OCI-LY7 (cell line): ENCODE measurements around the gene ACAT2. TPM values are rescaled to one million over a fixed set of nuclear protein-coding genes. Genes with fewer than 3 reads are reported as not detected.

Experiments used
- BruUV-seq: library from RNA; stranded (reverse); fragments of 400-500 nt; replicated peaks from 2 replicates; lab custom pipeline; 2021; lab: Mats Ljungman, UMichigan
- CTCF ChIA-PET: fragments of 300-600 bp; sonication (Branson Sonifier 250); formaldehyde crosslinking; loops from one replicate; lab custom pipeline; 2022; ENCODE audit warnings: antibody characterized with exemption; ENCODE audit not compliant: unreplicated experiment; lab: Charles Lee
- POLR2A ChIA-PET: fragments of 300-600 bp; sonication (Branson Sonifier 250); formaldehyde crosslinking; loops from one replicate; lab custom pipeline; 2022; ENCODE audit warnings: antibody characterized with exemption; lab: Charles Lee
- DNase-seq: peaks from one replicate; pipeline ENCODE4 v3.0.0-alpha.2; 2015; ENCODE audit warnings: low spot score
- H2AFZ ChIP-seq: fragments of 200-600 bp; sonication (generic), shearing (Covaris generic); 2 replicates; pipeline ENCODE4 v1.6.1; 2014; ENCODE audit warnings: mild to moderate bottlenecking, antibody characterized with exemption, low read length, moderate library complexity
- H3K27ac ChIP-seq: fragments of 200-600 bp; sonication (generic); 2 replicates; pipeline ENCODE4 v1.5.1; 2014; ENCODE audit warnings: mixed run types, low read depth, mild to moderate bottlenecking, moderate library complexity, low read length, inconsistent platforms; ENCODE audit not compliant: poor library complexity, severe bottlenecking
- H3K36me3 ChIP-seq: fragments of 200-600 bp; sonication (generic); 2 replicates; pipeline ENCODE4 v1.6.1; 2014; ENCODE audit warnings: mild to moderate bottlenecking, antibody characterized with exemption, low read length, moderate library complexity, mixed read lengths; ENCODE audit not compliant: insufficient read depth
- H3K4me1 ChIP-seq: fragments of 200-600 bp; sonication (generic); 2 replicates; pipeline ENCODE4 v1.5.1; 2014; ENCODE audit warnings: mild to moderate bottlenecking, low read length; ENCODE audit not compliant: insufficient read depth, poor library complexity, severe bottlenecking
- H3K4me2 ChIP-seq: fragments of 200-600 bp; sonication (generic); 2 replicates; pipeline ENCODE4 v1.6.1; 2014; ENCODE audit warnings: mild to moderate bottlenecking, low read length
- H3K4me3 ChIP-seq: fragments of 200-600 bp; sonication (generic); 2 replicates; pipeline ENCODE4 v1.5.1; 2014; ENCODE audit warnings: mild to moderate bottlenecking, low read depth, low read length; ENCODE audit not compliant: poor library complexity, severe bottlenecking
- H3K79me2 ChIP-seq: fragments of 200-600 bp; sonication (generic); 2 replicates; pipeline ENCODE4 v1.6.1; 2016; ENCODE audit warnings: low read depth, mild to moderate bottlenecking, low read length, moderate library complexity, mixed read lengths; ENCODE audit not compliant: insufficient read depth
- H3K9me2 ChIP-seq: fragments of 200-600 bp; sonication (generic); 2 replicates; pipeline ENCODE4 v1.6.1; 2016; ENCODE audit warnings: mild to moderate bottlenecking, low read length, mixed read lengths; ENCODE audit not compliant: insufficient read depth
- H3K9me3 ChIP-seq: fragments of 200-600 bp; sonication (generic); 2 replicates; pipeline ENCODE4 v1.6.1; 2014; ENCODE audit warnings: mild to moderate bottlenecking, mixed run types, low read length, mixed read lengths
- H4K20me1 ChIP-seq: fragments of 200-600 bp; sonication (generic); 2 replicates; pipeline ENCODE4 v1.6.1; 2014; ENCODE audit warnings: mild to moderate bottlenecking, antibody characterized with exemption, low read length, moderate library complexity, mixed read lengths; ENCODE audit not compliant: insufficient read depth
- CTCF ChIP-seq: fragments of 200-600 bp; sonication (generic); conservative IDR thresholded peaks from 2 replicates; pipeline ENCODE4 v1.5.1; 2014; ENCODE audit warnings: mild to moderate bottlenecking, antibody characterized with exemption, low read length, moderate library complexity, mixed read lengths
- EZH2phosphoT487 ChIP-seq: fragments of 200-600 bp; sonication (generic); IDR thresholded peaks from 2 replicates; pipeline ENCODE4 v1.6.1; 2018; ENCODE audit warnings: low read depth, borderline replicate concordance, mild to moderate bottlenecking, mixed run types, antibody characterized with exemption, low read length, moderate library complexity, mixed read lengths
- intact Hi-C: fragments of 100-400 bp; cut with micrococcal nuclease; formaldehyde crosslinking; loops from one replicate; pipeline ENCODE4 v1.10.0; 2022; ENCODE audit not compliant: unreplicated experiment
- total RNA-seq, 2 experiments: library from RNA; depleted of rRNA in 1 of 2; stranded (reverse); fragments of >200 nt in 1 of 2; shearing (Covaris generic) in 1 of 2; gene quantifications; 2 replicates each; pipeline ENCODE4 v1.2.3, GENCODE V29; 2014 to 2022

The ACAT2 gene
- total RNA-seq, 2 experiments from 2014 or later = 42.4 to 110 TPM

- Histone ChIP-seq H3K4me3 (no peak overlapping the region), H3K4me1 (peaks cover 10% of the 10 kb centered on the region), H3K9me3 (no peaks in the 10 kb centered on the region), H4K20me1 (no peaks in the 10 kb centered on the region), H2AFZ (no peak overlapping the region), H3K27ac (no peak overlapping the region), H3K4me2 (no peak overlapping the region), H3K9me2 (no peaks in the 10 kb centered on the region), H3K36me3 (no peaks in the 10 kb centered on the region), H3K79me2 (no peaks in the 10 kb centered on the region)
- TF ChIP-seq EZH2phosphoT487 (no peak), CTCF (no peak)
- intact Hi-C loops = no loop called here
- ChIA-PET CTCF (no interaction called here), POLR2A (interaction anchor here (0.6 to 1.6 kb wide), 2 partner anchors 11 to 219 kb away, joined by 3 read pairs; no protein-coding TSS in a partner anchor)
- no TSS peak for BruUV-seq
- no peak for DNase-seq
Measured at GRCh38 chr6:159817951-159818739, 56.3 kb downstream of the ACAT2 start.

GRCh38 chr6:159819098-159819497 lies 57.3 kb downstream of the ACAT2 start:
- H3K27ac ChIP-seq = no peak overlapping the region

More at GRCh38 chr6:159819098-159819497, 57.3 kb downstream of the ACAT2 start:
- Histone ChIP-seq H2AFZ (no peak overlapping the region), H3K4me3 (no peak overlapping the region), H3K79me2 (no peaks in the 10 kb centered on the region), H3K9me3 (no peaks in the 10 kb centered on the region), H3K4me1 (peaks cover 10% of the 10 kb centered on the region), H3K9me2 (no peaks in the 10 kb centered on the region), H4K20me1 (no peaks in the 10 kb centered on the region), H3K36me3 (no peaks in the 10 kb centered on the region), H3K4me2 (no peak overlapping the region)
- BruUV-seq = no TSS peak
- TF ChIP-seq EZH2phosphoT487 = no peak
- no peak for TF ChIP-seq CTCF
- ChIA-PET CTCF (no interaction called here), POLR2A (interaction anchor here (1.1 kb wide), 1 partner anchor 29 kb away, joined by 3 read pairs; the partner anchor contains the start of genes MRPL18 and TCP1)
- intact Hi-C loops = no loop called here
- no peak for DNase-seq
